GM21526 (cell line): ENCODE results near the gene ACBD4.

Source experiments
- ATAC-seq: cut with Tn5 transposase; IDR thresholded peaks from one replicate; pipeline ENCODE4 v1.9.1; 2021; ENCODE audit warnings: moderate library complexity; ENCODE audit not compliant: unreplicated experiment, low FRiP score

Gene ACBD4

GRCh38 chr17:45177563-45177962 is 42.1 kb downstream of the ACBD4 start:
- no peak for ATAC-seq

- no peak for ATAC-seq
Observed at GRCh38 chr17:45184144-45184543, 48.7 kb downstream of the ACBD4 start.

- no peak for ATAC-seq
Observed at GRCh38 chr17:45186801-45187354, 51.4 kb downstream of the ACBD4 start.

DNA sequence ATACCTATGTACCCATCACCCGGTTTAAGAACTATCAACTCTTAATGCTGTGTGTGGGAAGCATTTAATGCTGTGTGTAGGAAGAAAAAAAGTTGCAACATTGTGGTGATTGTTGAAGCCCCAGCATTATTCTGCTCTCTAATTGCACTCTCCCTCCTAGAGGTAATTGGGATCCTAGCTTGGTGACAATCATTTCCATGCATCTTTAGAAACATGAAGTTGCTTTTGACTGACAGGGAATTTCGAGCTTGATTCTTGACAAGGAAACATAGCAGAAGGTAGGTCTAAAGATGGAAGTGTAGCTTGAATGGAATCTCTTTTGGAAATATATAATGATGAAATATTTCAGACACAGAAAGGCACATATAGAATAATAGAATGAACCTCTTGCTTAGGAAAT is 53.5 kb downstream of the ACBD4 start:
- ATAC-seq, result no peak

DNA sequence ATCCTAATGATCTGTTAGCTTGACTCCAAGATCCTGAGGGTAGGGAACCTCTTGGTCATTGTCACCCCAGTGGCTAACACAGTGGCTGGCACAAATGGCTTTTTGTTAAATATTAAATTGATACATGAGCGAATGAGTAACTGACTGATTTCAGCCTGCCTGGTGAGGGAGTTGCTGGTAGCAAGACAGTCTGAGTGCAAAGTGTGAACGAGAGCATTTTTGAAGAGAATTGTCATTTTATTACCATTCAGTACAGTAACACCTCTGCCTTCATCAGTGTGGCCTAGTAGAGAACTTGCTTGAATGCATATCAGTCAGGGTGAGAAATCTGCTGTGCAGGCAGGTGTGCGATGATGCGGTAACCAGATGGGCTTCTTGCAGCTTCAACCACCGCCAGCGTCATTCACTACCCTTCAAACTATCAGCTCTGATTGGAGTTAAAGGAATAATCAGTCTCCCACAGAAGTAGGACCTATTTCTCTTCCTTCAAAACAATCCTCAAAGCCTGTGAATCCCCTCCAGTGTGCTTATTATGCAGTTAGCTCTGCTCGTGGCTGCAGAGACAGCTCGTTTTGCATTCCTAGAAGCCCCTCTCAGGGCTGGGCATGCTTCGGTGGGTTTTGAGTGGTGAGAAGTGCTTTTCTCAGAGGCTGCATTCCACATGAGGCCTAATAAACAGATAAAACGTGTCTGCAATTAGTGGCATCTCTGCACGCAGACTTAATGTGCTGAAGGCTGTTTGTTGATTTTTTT is 55.2 kb downstream of the ACBD4 start:
- no peak for ATAC-seq
